ENCODE results near the gene PIK3C3.

DNA sequence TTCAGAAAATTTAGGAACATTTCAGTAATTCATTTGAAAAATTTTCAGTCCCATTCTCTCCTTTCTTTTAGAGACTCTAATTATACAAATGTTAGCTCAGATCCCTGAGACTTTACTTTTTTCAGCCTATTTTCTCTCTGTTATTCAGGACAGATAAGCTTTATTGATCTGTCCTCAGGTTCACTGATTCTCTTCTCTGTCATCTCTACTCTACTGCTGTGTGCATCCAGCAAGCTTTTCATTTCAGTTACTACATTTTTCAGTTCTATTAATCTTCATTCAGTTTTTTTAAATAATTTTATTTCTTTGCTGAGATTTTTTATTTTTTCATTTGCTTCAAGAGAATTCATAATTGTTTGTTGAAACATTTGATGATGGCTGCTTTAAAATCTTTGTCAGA lies 22.1 kb upstream of the PIK3C3 start:
- TF ChIP-seq, protein P1, sequence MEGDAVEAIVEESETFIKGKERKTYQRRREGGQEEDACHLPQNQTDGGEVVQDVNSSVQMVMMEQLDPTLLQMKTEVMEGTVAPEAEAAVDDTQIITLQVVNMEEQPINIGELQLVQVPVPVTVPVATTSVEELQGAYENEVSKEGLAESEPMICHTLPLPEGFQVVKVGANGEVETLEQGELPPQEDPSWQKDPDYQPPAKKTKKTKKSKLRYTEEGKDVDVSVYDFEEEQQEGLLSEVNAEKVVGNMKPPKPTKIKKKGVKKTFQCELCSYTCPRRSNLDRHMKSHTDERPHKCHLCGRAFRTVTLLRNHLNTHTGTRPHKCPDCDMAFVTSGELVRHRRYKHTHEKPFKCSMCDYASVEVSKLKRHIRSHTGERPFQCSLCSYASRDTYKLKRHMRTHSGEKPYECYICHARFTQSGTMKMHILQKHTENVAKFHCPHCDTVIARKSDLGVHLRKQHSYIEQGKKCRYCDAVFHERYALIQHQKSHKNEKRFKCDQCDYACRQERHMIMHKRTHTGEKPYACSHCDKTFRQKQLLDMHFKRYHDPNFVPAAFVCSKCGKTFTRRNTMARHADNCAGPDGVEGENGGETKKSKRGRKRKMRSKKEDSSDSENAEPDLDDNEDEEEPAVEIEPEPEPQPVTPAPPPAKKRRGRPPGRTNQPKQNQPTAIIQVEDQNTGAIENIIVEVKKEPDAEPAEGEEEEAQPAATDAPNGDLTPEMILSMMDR (IDR thresholded peaks at IDR 0.05) = no peak
- TF ChIP-seq SMC3 (IDR thresholded peaks at IDR 0.05; ENCODE audit: low read depth, low read length) (no peak), YY1 (IDR thresholded peaks at IDR 0.05; ENCODE audit: low read depth) (no peak), JUND (IDR thresholded peaks at IDR 0.05) (no peak), TEAD4 (IDR thresholded peaks at IDR 0.05; ENCODE audit: borderline replicate concordance, insufficient read depth) (no peak), NFIC (IDR thresholded peaks at IDR 0.05; ENCODE audit: borderline replicate concordance) (no peak), EP300 (IDR thresholded peaks at IDR 0.05; ENCODE audit: borderline replicate concordance in 1 of 2, low read depth in 1 of 2, low read length in 1 of 2) (no peak), POLR2AphosphoS5 (IDR thresholded peaks at IDR 0.05; ENCODE audit: low read depth, low read length) (no peak), MAX (IDR thresholded peaks at IDR 0.05; ENCODE audit: low read depth) (no peak), ZBTB33 (IDR thresholded peaks at IDR 0.05; ENCODE audit: borderline replicate concordance, low read depth) (no peak)
- TF ChIP-seq, protein P2, sequence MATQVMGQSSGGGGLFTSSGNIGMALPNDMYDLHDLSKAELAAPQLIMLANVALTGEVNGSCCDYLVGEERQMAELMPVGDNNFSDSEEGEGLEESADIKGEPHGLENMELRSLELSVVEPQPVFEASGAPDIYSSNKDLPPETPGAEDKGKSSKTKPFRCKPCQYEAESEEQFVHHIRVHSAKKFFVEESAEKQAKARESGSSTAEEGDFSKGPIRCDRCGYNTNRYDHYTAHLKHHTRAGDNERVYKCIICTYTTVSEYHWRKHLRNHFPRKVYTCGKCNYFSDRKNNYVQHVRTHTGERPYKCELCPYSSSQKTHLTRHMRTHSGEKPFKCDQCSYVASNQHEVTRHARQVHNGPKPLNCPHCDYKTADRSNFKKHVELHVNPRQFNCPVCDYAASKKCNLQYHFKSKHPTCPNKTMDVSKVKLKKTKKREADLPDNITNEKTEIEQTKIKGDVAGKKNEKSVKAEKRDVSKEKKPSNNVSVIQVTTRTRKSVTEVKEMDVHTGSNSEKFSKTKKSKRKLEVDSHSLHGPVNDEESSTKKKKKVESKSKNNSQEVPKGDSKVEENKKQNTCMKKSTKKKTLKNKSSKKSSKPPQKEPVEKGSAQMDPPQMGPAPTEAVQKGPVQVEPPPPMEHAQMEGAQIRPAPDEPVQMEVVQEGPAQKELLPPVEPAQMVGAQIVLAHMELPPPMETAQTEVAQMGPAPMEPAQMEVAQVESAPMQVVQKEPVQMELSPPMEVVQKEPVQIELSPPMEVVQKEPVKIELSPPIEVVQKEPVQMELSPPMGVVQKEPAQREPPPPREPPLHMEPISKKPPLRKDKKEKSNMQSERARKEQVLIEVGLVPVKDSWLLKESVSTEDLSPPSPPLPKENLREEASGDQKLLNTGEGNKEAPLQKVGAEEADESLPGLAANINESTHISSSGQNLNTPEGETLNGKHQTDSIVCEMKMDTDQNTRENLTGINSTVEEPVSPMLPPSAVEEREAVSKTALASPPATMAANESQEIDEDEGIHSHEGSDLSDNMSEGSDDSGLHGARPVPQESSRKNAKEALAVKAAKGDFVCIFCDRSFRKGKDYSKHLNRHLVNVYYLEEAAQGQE (IDR thresholded peaks at IDR 0.05; ENCODE audit: low read depth, low read length) = no peak

All from SK-N-SH (cell line).